ENCODE data around the gene KATNAL1.
"Not testable (repeated sequence)": the region's sequence is repeated elsewhere in the genome, so short reads cannot be mapped to it uniquely, and the experiment has no call there.

KATNAL1 gene

DNA sequence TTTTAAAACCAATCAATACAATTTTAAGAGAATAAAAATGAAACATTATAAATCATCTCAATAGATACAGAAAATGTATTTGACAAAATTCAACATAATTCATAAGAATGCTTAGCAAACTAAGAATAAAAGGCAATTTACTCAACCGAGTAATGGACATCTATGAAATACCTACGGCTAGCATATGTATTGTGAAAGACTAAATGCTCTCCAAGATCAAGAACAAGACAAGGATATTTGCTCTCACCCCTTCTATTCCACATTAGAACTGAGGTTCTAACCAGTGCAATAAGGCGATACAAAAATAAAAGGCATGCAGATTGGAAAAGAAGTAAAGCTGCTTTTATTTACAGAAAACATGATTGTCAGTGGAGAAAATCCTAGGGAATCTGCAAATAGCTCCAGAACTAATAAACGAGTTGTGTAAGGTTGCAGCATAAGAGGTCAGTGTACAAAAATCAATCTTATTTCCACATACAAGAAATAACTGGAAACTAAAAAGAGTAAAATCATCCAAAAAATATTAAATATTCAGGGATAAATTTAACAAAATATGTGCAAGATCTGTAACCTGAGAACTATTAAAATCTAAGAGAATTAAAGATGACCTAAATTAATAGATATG is 16.4 kb downstream of the KATNAL1 start:
- DNase-seq: no peak

DNA sequence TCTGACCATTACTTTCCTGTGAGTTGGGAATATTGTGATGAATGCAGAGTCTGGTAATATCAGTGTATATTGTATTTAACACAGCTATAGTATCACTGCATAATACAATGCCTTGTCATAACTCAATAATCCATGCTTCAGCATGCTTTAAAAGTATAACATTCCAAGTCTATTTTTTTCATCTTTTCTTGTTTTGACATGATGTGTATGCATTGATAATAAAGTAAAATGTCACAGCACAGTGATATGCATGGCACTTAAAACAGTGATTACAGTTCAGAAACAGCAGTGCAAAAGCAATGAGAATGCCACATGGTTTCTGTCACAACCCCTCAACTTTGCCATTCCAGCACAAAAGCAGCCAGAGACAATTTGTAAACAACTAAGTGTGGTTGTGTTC is 17.8 kb downstream of the KATNAL1 start:
- DNase-seq: no peak

DNA sequence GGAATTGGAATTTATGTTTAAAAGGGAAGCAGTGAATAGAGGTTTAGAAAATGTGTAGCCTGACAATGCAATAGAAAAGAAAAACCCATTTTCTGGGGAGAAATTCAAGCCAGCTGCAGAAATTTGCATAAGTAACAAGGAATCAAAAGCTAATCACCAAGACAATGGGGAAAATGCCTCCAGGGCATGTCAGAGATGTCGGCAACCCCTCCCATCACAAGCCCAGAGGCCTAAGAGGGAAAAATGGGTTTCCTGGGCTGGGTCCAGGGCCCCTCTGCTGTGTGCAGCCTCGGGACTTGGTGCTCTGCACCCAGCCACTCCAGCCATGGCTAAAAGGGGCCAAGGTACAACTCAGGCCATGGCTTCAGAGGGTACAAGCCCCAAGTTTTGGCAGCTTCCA is 21.3 kb downstream of the KATNAL1 start:
- DNase-seq: not testable (repeated sequence)

DNA sequence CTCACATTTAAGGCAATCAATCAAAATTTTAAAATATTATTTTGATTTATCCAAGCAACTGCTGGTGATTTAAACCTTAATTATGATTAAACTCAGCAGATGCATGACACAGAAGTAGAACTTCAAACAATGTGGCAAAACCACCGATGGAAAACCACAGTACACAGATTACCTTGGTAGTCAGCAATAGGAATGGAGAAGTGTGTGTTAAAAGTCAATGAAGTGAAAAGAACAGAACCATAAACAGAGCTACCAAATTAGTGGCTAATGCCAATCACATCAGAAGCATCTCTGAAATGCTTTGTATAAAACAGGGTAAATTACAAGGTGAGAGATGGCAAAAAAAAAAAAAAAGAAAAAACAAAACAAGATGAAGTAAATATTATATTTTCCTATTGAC is 31.2 kb downstream of the KATNAL1 start:
- DNase-seq: no peak

DNA sequence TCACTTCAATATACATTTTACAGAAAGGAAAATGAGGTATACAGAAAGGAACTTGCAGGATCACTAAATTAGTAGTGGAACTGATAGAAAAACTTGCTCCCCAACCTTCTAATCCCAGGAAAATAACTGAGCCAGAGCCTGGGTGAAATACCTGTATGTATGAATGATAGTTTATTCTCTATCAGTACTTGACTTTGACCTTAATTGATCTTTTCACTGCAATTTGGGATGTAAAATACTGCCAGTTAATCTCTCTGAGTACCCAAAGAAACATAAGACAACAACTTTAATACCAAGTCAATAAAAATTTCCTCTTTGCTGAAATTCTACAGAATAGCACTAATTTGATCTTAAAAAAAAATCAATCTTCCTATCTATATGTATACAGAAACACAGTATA is 33.3 kb downstream of the KATNAL1 start:
- DNase-seq: no peak

DNA sequence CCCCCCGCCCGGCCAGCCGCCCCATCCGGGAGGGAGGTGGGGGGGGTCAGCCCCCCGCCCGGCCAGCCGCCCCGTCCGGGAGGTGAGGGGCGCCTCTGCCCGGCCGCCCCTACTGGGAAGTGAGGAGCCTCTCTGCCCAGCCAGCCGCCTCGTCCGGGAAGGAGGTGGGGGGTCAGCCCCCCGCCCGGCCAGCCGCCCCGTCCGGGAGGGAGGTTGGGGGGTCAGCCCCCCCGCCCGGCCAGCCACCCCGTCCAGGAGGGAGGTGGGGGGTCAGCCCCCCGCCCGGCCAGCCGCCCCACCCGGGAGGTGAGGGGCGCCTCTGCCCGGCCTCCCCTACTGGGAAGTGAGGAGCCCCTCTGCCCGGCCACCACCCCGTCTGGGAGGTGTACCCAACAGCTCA is 37.3 kb downstream of the KATNAL1 start:
- DNase-seq: not testable (repeated sequence)

DNA sequence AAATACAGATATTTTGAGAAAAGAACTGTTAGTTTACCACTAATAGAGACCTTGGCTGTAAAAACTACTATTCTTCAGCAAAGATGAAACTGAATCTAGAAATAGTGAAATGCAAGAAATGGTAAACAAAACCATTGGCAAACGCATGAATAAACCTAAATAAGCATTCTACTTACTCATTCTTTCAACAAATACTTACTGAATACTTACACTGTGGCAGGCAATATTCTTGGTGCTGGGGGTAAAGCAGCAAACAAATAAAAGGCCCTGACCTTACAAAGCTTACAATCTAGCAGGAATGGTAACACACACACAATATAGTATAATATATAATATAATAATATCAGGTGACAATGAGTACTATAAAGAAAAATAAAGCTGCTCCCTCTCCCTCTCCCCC is 38.7 kb downstream of the KATNAL1 start:
- DNase-seq: no peak

DNA sequence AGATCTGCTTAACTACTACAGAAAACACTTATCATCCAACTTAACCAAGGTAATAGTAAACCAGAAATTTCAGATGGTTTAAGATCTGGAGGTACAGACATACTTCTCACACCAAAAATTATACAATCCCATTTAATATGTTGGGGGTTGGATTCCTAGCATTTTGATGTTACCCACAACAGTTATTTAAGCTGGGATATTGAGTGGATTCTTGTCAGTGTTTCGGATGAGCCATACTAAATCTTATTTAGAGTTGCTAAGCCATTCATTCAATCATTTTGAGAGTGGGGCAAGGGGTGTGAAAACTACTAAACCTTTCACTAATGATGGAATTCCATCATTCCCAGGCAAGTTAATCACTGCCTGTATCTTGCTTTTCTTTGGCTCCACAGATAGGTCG is 40.6 kb downstream of the KATNAL1 start:
- no peak for DNase-seq

DNA sequence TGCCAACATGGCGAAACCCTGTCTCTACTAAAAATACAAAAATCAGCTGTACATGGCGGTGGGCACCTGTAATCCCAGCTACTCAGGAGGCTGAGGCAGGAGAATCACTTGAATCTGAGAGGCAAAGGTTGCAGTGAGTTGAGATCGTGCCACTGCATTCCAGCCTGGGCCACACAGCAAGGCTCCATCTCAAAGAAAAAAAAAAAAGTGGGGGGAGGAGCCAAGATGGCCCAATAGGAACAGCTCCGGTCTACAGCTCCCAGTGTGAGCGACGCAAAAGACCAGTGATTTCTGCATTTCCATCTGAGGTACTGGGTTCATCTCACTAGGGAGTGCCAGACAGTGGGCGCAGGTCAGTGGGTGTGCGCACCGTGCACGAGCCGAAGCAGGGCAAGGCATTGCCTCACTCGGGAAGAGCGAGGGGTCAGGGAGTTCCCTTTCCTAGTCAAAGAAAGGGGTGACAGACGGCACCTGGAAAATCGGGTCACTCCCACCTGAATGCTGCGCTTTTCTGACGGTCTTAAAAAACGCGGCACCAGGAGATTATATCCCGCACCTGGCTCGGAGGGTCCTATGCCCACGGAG is 48.1 kb downstream of the KATNAL1 start:
- not testable (repeated sequence) for DNase-seq

DNA sequence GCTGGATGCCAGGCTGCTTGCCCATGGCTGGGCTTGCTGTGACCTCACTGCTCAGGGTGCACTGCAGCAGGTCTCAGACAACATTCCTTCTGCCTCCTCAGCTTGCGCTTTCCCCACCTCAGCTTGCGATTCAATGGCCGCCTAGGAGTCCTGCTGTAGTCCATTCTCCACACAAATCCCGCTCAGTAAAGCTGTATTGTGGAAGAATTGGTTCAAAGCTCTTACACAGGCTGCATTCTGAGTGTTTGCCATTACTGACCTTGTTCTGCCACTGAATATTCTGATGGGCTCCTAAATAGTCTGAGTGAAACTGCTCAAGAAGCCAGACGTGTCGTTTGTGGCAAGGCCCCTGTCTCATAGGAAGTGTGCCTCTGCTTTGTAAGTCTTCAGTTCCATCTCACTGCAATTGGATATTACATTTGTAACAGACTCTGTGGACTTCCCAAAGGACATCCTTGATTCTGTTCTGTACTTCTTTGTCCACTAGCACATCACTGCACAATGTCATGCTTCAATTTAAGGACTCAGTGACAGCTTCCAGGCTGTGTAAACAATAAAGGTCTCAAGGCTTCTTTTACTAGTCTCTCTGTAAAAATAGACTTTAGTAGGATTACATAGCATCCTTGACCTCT is 49.8 kb downstream of the KATNAL1 start:
- no peak for DNase-seq

DNA sequence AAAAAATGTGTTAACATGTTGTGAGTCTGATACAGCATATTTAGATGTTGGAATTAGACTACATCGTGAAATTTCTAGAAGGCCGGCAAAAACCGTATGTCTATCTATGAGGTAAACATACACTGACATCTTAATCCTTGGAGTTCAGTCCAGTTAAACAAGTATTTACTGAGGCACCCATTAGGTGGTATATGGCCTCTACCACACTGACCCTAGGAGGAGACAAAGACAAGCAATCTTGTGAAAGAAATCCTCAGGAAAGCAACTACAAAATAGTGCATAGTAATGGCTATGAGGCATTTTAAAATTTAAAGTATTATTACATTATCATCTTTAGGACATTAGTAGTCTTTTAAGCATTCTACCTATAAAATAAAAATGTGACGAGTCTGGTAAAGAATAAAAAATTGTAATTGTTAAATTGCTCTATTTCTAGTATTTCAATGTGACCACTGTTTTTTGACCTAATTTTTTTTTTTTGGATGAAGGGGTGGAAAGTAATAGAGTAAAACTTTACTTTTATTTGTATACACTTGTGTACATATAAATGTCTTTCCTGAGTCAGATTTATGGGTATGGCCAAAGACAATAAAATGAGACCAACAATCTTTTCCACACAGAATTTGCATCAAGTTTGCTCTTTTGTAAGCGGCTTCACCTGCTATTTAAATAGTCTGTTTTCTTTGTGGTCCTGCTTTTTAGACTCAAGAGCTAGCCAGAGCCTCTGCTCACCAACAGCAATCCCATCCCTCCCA is 50.5 kb downstream of the KATNAL1 start:
- no peak for DNase-seq

DNA sequence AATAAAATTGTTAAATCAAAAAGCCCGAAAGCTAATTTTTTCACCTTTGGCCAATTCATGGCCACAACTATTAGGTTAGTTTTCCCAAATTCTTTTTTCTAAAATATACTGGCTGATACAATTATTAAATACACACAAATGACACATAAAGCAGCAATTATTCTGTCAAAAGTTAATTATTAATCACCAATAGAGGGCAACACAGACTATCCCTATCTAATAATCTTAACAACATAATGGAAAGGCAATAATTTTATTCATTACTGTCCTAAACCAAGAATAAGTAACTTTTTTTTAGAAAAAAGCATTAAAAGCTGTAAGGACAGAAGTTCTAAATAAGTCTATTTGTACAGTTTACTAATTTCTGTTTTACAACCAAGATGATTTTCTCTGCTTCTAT is 51.7 kb downstream of the KATNAL1 start:
- peak in 1 of 2 donors; percentile 15 for DNase-seq

DNA sequence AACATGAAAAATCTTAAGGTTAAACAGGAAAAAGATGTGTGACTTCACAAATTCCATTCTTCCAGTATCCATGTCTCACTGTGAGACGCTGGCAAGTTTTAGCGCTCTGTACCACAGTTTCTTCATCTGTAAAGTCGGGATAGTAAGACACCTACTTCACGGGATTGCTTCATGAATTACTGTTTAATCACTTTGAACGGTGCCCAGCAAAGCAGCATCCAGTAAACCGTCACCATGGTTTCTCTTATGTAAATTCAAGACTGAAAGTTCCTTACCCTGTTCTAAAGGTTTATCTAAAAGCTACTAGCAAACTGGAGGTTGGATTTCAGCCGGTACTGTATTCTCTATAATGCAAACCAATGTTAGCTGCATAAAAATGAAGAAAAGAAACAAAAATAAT is 53.5 kb downstream of the KATNAL1 start:
- no peak for DNase-seq

DNA sequence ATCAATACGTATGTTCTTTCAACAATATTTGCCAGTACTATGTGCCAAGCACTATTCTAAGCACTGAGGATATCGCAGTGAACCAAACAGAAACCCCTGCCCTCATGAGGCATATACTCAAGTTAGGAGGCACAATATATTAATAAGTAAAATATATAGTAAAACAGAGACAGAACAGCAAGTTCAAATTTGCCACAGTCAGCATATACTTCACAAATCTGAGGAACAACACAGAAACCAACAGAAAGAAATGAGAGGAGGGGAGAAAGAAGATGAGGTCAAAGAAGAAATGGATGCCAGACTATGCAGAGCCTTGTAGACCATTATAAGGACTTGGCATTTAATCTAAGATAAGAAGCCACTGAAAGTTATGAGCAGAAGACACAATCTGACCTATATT is 59.9 kb downstream of the KATNAL1 start:
- DNase-seq: no peak

DNA sequence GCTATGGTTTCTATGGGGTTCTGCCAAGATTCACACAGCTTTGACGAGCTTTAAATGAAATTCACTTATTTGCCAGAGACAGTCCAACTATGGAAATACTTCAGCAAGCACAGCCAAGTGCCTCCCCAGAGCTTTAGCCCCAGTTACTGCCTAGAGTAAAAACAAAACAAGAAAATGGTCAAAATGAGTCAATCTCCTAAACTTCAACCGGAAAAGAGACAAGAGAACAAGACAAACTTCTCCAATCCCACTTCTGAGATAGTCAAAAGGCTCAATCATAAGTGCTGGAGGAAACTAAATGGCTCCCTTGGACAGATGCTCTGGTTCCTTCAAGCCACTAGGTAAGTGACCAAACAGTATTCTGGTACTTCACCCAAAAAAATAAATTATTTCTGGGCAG is 65.8 kb downstream of the KATNAL1 start:
- DNase-seq: no peak

DNA sequence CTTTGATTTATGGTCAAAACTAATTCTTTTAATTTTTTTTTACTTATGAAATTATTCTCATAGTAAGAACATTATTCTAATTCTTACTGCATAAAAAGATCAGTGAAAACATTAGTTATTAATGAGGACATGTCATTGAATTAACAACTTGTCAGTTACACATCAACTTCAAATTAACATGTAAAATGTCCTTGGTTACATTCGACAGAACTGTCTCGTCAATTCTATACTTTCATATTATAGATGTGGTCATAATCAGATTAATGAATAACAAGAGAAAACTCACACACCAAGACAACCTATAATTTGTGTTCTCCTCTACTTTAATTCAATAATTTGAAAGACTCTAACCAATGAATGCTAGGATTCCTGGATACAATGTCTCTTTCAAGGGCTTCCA is 66.7 kb downstream of the KATNAL1 start:
- no peak for DNase-seq

DNA sequence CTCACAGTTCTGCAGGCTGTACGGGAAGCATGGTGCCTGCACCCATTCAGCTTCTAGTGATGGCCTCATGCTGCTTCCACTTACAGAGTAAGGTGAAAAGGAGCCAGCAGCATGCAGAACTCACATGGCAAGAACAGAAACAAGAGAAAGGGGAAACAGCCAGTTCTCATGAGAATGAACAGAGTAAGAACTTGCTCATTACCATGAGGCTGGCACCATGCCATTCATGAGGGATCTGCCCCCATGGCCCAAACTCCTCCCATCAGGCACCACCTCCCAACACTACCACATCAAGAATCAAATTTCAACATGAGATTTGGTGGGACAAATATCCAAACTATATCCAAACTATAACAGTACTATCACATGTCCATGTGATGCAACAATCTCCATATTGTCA is 72.1 kb downstream of the KATNAL1 start:
- DNase-seq: no peak

DNA sequence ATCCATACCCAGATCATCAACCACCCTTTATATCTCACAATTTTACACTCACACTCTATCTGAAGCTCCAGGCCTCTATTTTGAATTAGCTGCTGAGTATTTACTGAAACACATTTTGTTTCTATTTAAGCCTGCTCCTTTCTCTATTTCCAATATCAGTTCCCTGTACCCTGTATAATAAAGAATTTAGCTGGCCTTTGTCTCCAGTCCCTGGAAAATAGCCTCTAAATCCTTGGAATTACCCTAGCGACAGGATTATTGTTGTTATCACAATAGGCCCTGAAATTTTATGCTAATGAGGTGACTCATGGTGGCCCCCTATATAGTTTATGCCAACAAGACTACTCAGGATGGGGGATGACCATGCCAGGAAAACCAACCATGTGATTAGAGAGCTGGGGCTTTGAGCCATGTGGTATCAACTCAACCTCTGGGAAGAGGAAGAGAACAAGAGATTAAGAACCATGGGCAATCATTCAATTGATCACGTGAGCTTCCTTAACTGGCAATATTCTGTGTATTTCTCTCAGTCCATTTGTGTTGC is 72.7 kb downstream of the KATNAL1 start:
- no peak for DNase-seq

DNA sequence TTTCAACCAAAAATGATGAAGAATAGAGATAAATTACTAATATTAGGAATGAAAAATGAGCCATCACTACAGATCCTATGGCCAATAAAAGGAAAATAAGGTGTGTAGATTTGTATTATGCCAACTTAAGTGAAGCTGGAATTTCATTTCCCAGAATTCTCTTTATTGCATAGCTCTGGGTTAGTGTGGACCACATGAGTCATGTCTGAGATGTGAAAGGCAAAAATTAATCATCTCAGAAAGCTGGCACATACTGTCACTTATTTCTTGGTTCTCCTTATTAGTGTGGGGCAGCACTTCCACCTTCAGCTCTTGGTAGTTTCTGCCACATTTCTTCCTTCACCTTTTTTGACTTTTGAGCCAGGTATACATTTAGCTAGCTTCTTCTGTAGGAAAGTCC is 82.6 kb downstream of the KATNAL1 start:
- no peak for DNase-seq

DNA sequence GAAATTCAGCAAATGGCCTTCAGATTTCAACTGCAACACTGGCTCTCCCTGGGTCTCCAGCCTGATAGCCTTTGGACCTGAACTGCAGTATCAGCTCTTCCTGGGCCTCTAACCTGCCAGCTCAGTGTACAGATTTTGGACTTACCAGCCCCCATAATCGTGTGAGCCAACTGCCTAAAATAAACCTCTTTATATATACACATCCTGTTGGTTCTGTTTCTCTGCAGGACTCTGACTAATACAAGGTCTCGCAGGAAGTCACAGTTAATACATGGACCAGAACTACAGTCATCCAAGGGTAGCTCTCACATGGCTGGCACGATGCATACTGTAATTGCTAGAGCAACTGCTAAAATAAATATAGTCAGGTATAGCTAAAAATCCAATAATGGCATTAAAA is 85.1 kb downstream of the KATNAL1 start:
- no peak for DNase-seq

DNA sequence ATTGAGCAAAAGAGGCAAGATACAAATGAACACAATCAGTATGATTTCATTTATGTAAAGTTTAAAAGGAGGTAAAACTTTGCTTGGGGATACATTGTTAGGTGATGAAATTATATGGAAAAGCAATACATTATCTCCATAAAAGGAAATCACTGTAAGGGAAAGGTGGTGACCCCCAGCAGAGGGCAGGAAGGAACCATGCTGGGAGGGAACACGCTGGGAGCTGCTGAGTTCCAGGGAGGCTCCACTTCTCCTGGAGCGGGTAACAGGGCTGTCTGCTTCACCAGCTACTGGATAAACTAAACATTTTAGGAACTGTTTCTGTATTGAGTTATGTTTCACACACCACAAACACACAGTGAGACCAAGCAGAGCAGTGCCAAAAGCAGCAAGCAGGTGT is 91.2 kb downstream of the KATNAL1 start:
- DNase-seq: no peak

DNA sequence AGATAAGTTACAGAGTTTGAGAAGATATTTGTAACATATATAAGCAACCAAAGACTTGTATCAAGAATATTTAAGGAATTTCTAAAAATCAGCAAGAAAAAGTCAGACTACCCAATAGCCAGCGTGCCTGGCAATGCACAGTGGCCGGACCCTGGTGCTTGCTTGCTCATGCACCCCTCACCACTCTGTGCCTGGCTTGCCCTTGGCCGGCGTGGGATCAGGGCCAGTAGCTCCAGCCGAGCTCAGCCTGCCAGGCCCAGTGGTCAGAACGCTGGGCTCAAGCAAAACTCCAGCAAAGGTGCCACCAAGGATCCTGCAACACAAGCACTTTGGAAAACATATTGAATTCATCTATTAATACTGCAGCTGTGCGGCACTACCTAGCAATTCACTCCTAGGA is 95.1 kb downstream of the KATNAL1 start:
- no peak for DNase-seq

DNA sequence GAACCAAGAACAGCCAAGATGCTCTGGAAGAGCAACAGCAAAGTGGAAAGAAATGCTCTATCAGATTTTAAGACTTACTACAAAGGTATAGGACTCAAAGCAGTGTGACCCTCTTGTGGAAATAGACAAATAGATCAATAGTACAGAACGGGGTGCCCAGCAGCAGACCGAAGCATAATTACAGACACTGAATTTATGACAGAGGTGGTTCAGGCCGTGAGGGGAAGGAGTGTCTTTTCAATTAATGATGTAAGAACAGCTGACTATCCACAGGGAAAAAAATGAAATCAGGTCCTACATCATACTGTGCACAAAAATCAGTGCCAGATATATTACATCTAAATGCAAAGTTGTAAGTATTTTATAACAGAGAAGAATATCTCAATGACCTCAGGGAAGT is 95.6 kb downstream of the KATNAL1 start:
- no peak for DNase-seq

DNA sequence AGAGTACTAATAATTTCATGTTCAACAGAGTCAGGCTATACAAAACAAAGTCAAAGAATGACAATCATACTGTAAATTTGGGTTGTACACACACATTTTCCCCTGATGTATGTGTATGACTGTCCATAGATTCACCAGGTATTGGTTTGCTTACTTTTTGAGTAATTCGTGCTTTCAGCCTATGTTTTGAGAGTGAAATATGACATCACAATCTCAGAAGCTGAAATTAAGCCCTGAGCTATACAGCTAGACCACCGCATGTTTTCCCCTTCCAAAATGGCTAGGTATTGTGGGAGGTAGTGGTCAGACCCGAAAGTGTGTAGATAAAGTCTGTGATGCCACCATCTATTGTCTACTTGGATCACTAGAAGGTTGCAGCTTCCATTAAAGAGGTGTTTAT is 102.8 kb downstream of the KATNAL1 start:
- no peak for DNase-seq

Measured in CD4-positive, alpha-beta T cell treated with Interleukin-1 beta for 1 hour (primary cell).